AG09319 (cell line): ENCODE data around the gene RIMS4.
"Not testable (repeated sequence)": the region's sequence is repeated elsewhere in the genome, so short reads cannot be mapped to it uniquely, and the experiment has no call there.

Source experiments
- DNase-seq: peaks from one replicate; pipeline ENCODE4 v3.0.0-alpha.2; 2010; ENCODE audit warnings: low read depth; ENCODE audit errors: extremely low read depth
- CTCF ChIP-seq: IDR thresholded peaks from 2 replicates; pipeline ENCODE4 v1.5.1; 2011; ENCODE audit warnings: low read depth, mild to moderate bottlenecking, inconsistent platforms, low read length, moderate library complexity

RIMS4 gene

GRCh38 chr20:44770484-44771171 is 39.7 kb downstream of the RIMS4 start:
- TF ChIP-seq CTCF, result no peak
- no peak for DNase-seq

GRCh38 chr20:44769481-44769863 is 40.9 kb downstream of the RIMS4 start:
- TF ChIP-seq CTCF, result no peak
- no peak for DNase-seq

GRCh38 chr20:44768854-44769480 is 41.4 kb downstream of the RIMS4 start:
- no peak for TF ChIP-seq CTCF
- no peak for DNase-seq

- no peak for TF ChIP-seq CTCF
- DNase-seq, result no peak
These were observed 42.1 kb downstream of the RIMS4 start for GRCh38 chr20:44768256-44768655.

- no peak for TF ChIP-seq CTCF
- DNase-seq, result no peak
These were observed 44.5 kb downstream of the RIMS4 start for GRCh38 chr20:44765701-44766347.

GRCh38 chr20:44765091-44765490 is 45.3 kb downstream of the RIMS4 start:
- no peak for TF ChIP-seq CTCF
- no peak for DNase-seq

- not testable (repeated sequence) for DNase-seq
These were observed 46.5 kb downstream of the RIMS4 start for GRCh38 chr20:44763798-44764197.
